ENCODE measurements around the gene OR6S1.

GRCh38 chr14:20656274-20656673 lies 14.8 kb upstream of the OR6S1 start:
- no peak for TF ChIP-seq POLR2A (IDR thresholded peaks at IDR 0.05)
- TF ChIP-seq, protein P1, sequence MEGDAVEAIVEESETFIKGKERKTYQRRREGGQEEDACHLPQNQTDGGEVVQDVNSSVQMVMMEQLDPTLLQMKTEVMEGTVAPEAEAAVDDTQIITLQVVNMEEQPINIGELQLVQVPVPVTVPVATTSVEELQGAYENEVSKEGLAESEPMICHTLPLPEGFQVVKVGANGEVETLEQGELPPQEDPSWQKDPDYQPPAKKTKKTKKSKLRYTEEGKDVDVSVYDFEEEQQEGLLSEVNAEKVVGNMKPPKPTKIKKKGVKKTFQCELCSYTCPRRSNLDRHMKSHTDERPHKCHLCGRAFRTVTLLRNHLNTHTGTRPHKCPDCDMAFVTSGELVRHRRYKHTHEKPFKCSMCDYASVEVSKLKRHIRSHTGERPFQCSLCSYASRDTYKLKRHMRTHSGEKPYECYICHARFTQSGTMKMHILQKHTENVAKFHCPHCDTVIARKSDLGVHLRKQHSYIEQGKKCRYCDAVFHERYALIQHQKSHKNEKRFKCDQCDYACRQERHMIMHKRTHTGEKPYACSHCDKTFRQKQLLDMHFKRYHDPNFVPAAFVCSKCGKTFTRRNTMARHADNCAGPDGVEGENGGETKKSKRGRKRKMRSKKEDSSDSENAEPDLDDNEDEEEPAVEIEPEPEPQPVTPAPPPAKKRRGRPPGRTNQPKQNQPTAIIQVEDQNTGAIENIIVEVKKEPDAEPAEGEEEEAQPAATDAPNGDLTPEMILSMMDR (IDR thresholded peaks at IDR 0.05), result no peak
- TF ChIP-seq POLR2AphosphoS5 (IDR thresholded peaks at IDR 0.05), result no peak
